GM23338 (cell line): Measurements from ENCODE around the gene B4GALT6. TPM values are rescaled to one million over a fixed set of nuclear protein-coding genes. Genes with fewer than 3 reads are reported as not detected.

Source experiments
- ATAC-seq: fragments of 200-7000 bp; cut with Tn5 transposase; 3 replicates; pipeline ENCODE4 v1.9.1; 2020
- DNase-seq: peaks from one replicate; pipeline ENCODE4 v3.0.0-alpha.2; 2015; ENCODE audit warnings: low spot score
- H2AFZ ChIP-seq: fragments of 200-600 bp; sonication (generic); 2 replicates; pipeline ENCODE4 v1.8.0; 2016; ENCODE audit warnings: antibody characterized with exemption, mild to moderate bottlenecking, moderate library complexity
- H3F3A ChIP-seq: fragments of 200-600 bp; sonication (generic); replicated peaks from 2 replicates; pipeline ENCODE4 v1.8.0; 2017; ENCODE audit warnings: antibody characterized with exemption, mixed run types, low read depth
- H3K27ac ChIP-seq: fragments of 200-600 bp; sonication (generic); 2 replicates; pipeline ENCODE4 v1.6.1; 2016; ENCODE audit warnings: low read depth
- H3K27me3 ChIP-seq: fragments of 200-600 bp; sonication (generic); 2 replicates; pipeline ENCODE4 v1.8.0; 2016; ENCODE audit warnings: mild to moderate bottlenecking, mixed run types, moderate library complexity; ENCODE audit not compliant: insufficient read depth
- H3K36me3 ChIP-seq: fragments of 200-600 bp; sonication (generic); 2 replicates; pipeline ENCODE4 v1.8.0; 2016; ENCODE audit warnings: mild to moderate bottlenecking; ENCODE audit not compliant: insufficient read depth
- H3K4me1 ChIP-seq: fragments of 200-600 bp; sonication (generic); 2 replicates; pipeline ENCODE4 v1.8.0; 2016; ENCODE audit warnings: mild to moderate bottlenecking, moderate library complexity; ENCODE audit not compliant: insufficient read depth
- H3K4me2 ChIP-seq: fragments of 200-600 bp; sonication (generic); 2 replicates; pipeline ENCODE4 v1.7.1; 2017; ENCODE audit warnings: mixed run types
- H3K4me3 ChIP-seq: fragments of 200-600 bp; sonication (generic); 2 replicates; pipeline ENCODE4 v1.6.1; 2016; ENCODE audit warnings: mixed run types
- H3K79me2 ChIP-seq: fragments of 200-600 bp; sonication (generic); replicated peaks from 2 replicates; pipeline ENCODE4 v1.8.0; 2017; ENCODE audit warnings: mild to moderate bottlenecking; ENCODE audit not compliant: insufficient read depth
- H3K9me2 ChIP-seq: fragments of 200-600 bp; sonication (generic); 2 replicates; pipeline ENCODE4 v1.8.0; 2017; ENCODE audit not compliant: insufficient read depth
- H4K20me1 ChIP-seq: fragments of 200-600 bp; sonication (generic); replicated peaks from 2 replicates; pipeline ENCODE4 v1.8.0; 2017; ENCODE audit warnings: mild to moderate bottlenecking; ENCODE audit not compliant: insufficient read depth
- H3K27ac Mint-ChIP-seq: 2 replicates; pipeline ENCODE4 v1.8.0; 2020; ENCODE audit warnings: inconsistent platforms, mild to moderate bottlenecking, moderate library complexity, mixed read lengths
- H3K27me3 Mint-ChIP-seq: 3 replicates; pipeline ENCODE4 v1.8.0; 2022; ENCODE audit warnings: low read depth, mild to moderate bottlenecking, moderate library complexity, mixed read lengths, inconsistent platforms; ENCODE audit not compliant: insufficient read depth, poor library complexity
- H3K36me3 Mint-ChIP-seq: 3 replicates; pipeline ENCODE4 v1.8.0; 2021; ENCODE audit warnings: low read depth, mild to moderate bottlenecking, inconsistent platforms, moderate library complexity, mixed read lengths
- H3K4me1 Mint-ChIP-seq: 3 replicates; pipeline ENCODE4 v1.8.0; 2020; ENCODE audit warnings: mild to moderate bottlenecking, inconsistent platforms, mixed read lengths
- H3K4me3 Mint-ChIP-seq: 3 replicates; pipeline ENCODE4 v1.8.0; 2021; ENCODE audit warnings: moderate library complexity, mild to moderate bottlenecking, inconsistent platforms, mixed read lengths
- H3K9me3 Mint-ChIP-seq: 3 replicates; pipeline ENCODE4 v1.8.0; 2020; ENCODE audit warnings: moderate library complexity, mild to moderate bottlenecking, inconsistent platforms, mixed read lengths
- CREB1 ChIP-seq: fragments of 250-450 bp; sonication (Bioruptor Pico); IDR thresholded peaks from 2 replicates; pipeline ENCODE4 v1.5.0; 2020; ENCODE audit warnings: low read depth, mild to moderate bottlenecking, moderate library complexity
- CTCF ChIP-seq, 2 experiments: fragments of 200-600 bp in 1 of 2; sonication (generic) in 1 of 2; conservative IDR thresholded peaks; 2 replicates each; pipeline versions ENCODE4 v1.5.1 to v1.6.1; 2016 to 2017; ENCODE audit warnings: antibody characterized with exemption in 2 of 2, low read depth in 2 of 2, mild to moderate bottlenecking in 2 of 2, moderate library complexity in 1 of 2
- ETS1 ChIP-seq: IDR thresholded peaks from 2 replicates; pipeline ENCODE4 v1.6.1; 2016; ENCODE audit warnings: antibody characterized with exemption
- EZH2 ChIP-seq: fragments of 200-600 bp; sonication (generic); IDR thresholded peaks from one replicate; pipeline ENCODE4 v1.8.0; 2017; ENCODE audit warnings: antibody characterized with exemption, mild to moderate bottlenecking, low read depth; ENCODE audit not compliant: unreplicated experiment
- EZH2phosphoT487 ChIP-seq: fragments of 200-600 bp; sonication (generic); IDR thresholded peaks from one replicate; pipeline ENCODE4 v1.8.1; 2018; ENCODE audit warnings: antibody characterized with exemption; ENCODE audit not compliant: unreplicated experiment
- JUNB ChIP-seq: IDR thresholded peaks from one replicate; pipeline ENCODE4 v1.6.1; 2016; ENCODE audit warnings: antibody characterized with exemption; ENCODE audit not compliant: unreplicated experiment
- NANOG ChIP-seq: IDR thresholded peaks from 2 replicates; pipeline ENCODE4 v1.6.1; 2016; ENCODE audit warnings: antibody characterized with exemption, borderline replicate concordance
- POLR2AphosphoS5 ChIP-seq: IDR thresholded peaks from 2 replicates; pipeline ENCODE4 v1.6.1; 2016; ENCODE audit warnings: antibody characterized with exemption, low read depth
- REST ChIP-seq: IDR thresholded peaks from one replicate; pipeline ENCODE4 v1.6.1; 2018; ENCODE audit warnings: antibody characterized with exemption; ENCODE audit not compliant: unreplicated experiment
- STAT1 ChIP-seq: IDR thresholded peaks from one replicate; pipeline ENCODE4 v1.6.1; 2016; ENCODE audit warnings: antibody characterized with exemption; ENCODE audit not compliant: unreplicated experiment
- ZNF114 ChIP-seq: fragments of 250-450 bp; sonication (Bioruptor Pico); IDR thresholded peaks from 2 replicates; pipeline ENCODE4 v1.5.0; 2020; ENCODE audit warnings: mild to moderate bottlenecking, moderate library complexity
- ZNF331 ChIP-seq: fragments of 250-450 bp; sonication (Bioruptor Pico); IDR thresholded peaks from 2 replicates; pipeline ENCODE4 v1.5.0; 2020; ENCODE audit warnings: low read depth, mild to moderate bottlenecking, moderate library complexity
- ZNF462 ChIP-seq: fragments of 250-450 bp; sonication (Bioruptor Pico); IDR thresholded peaks from 2 replicates; pipeline ENCODE4 v1.5.0; 2020; ENCODE audit warnings: mild to moderate bottlenecking, moderate library complexity
- polyA plus RNA-seq: library from polyadenylated mRNA; unstranded; fragments of >200 nt; fragmentation: Nextera tagmentation; extraction: Ambion mirVana; gene quantifications from 2 replicates; pipeline ENCODE4 v1.2.1, GENCODE V29; 2016
- total RNA-seq: library from RNA; depleted of rRNA; stranded (reverse); fragments of >200 nt; shearing (Covaris generic); gene quantifications from 2 replicates; pipeline ENCODE4 v1.2.3, GENCODE V29; 2014

The B4GALT6 gene
- total and polyA plus RNA-seq, 2 experiments from 2014 or later = 14.8 to 33.8 TPM

- TF ChIP-seq NANOG = no peak
- no peak for TF ChIP-seq EZH2phosphoT487
- no peak for TF ChIP-seq CREB1 (CRISPR knock-in tag)
- TF ChIP-seq JUNB = no peak
- TF ChIP-seq EZH2 = no peak
These were observed 41.4 kb downstream of the B4GALT6 start (continued) for GRCh38 chr18:31643003-31643402.

GRCh38 chr18:31637445-31637844 lies 46.9 kb downstream of the B4GALT6 start:
- Histone ChIP-seq H2AFZ (no peak overlapping the region), H3K4me1 (no peaks in the 10 kb centered on the region), H3K27me3 (no peaks in the 10 kb centered on the region), H3K36me3 (peaks cover 10% of the 10 kb centered on the region; the same call in 1 of the 2 replicates), H3K79me2 (no peaks in the 10 kb centered on the region), H3K4me2 (no peak overlapping the region), H3K9me2 (no peaks in the 10 kb centered on the region), H3K4me3 (no peak overlapping the region), H3F3A (no peaks in the 10 kb centered on the region), H4K20me1 (no peaks in the 10 kb centered on the region), H3K27ac (no peak overlapping the region)
- H3K27me3 Mint-ChIP-seq = peaks cover 3% of the 10 kb centered on the region
- no peak overlapping the region for H3K4me3 Mint-ChIP-seq
- H3K4me1 Mint-ChIP-seq = peaks cover 5% of the 10 kb centered on the region; the same call in 1 of the 3 replicates
- no peak for TF ChIP-seq ZNF114 (CRISPR knock-in tag)
- TF ChIP-seq EZH2 = no peak
- TF ChIP-seq ZNF331 (CRISPR knock-in tag) = no peak
- no peak for TF ChIP-seq JUNB
- TF ChIP-seq ETS1 = no peak
- TF ChIP-seq STAT1 = no peak
- no peak for TF ChIP-seq REST
- TF ChIP-seq NANOG = no peak
- no peak for TF ChIP-seq CREB1 (CRISPR knock-in tag)
- TF ChIP-seq CTCF (conservative IDR thresholded peaks at IDR 0.05; ENCODE audit: low read depth in 2 of 2) = no peak
- TF ChIP-seq ZNF462 (CRISPR knock-in tag) = no peak
- TF ChIP-seq POLR2AphosphoS5 = no peak
- no peak for TF ChIP-seq EZH2phosphoT487
- H3K36me3 Mint-ChIP-seq = peaks cover 41% of the 10 kb centered on the region
- ATAC-seq (no peak), DNase-seq (no peak)
- no peaks in the 10 kb centered on the region for H3K9me3 Mint-ChIP-seq
- no peak overlapping the region for H3K27ac Mint-ChIP-seq
